Esophagus squamous epithelium (tissue), 5 donors: ENCODE data around the gene GRID2. TPM values are rescaled to one million over a fixed set of nuclear protein-coding genes. Genes with fewer than 3 reads are reported as not detected.

Source experiments
- DNase-seq: peaks from one replicate; lab custom pipeline; 2025; lab: John Stamatoyannopoulos, UW
- H3K27ac ChIP-seq, 4 donors: fragments of 200-600 bp; sonication (generic); one replicate each; pipeline ENCODE4 v1.5.1; 2016 to 2019; ENCODE audit warnings: mild to moderate bottlenecking in 1 of 4
- H3K27me3 ChIP-seq, 4 donors: fragments of 200-600 bp; sonication (generic); 1 replicate in 3 of 4; 2 replicates in 1 of 4; pipeline versions ENCODE4 v1.5.1 to v1.6.0; 2017 to 2021; ENCODE audit warnings: antibody characterized with exemption in 1 of 4
- H3K36me3 ChIP-seq, 3 donors: fragments of 200-600 bp; sonication (generic); one replicate each; pipeline ENCODE4 v1.5.1; 2016 to 2019
- H3K4me1 ChIP-seq, 3 donors: fragments of 200-600 bp; sonication (generic); one replicate each; pipeline ENCODE4 v1.5.1; 2017 to 2019
- H3K4me3 ChIP-seq, 4 donors: fragments of 200-600 bp; sonication (generic); 1 replicate in 3 of 4; 2 replicates in 1 of 4; pipeline ENCODE4 v1.5.1; 2016 to 2019; ENCODE audit warnings: mild to moderate bottlenecking in 2 of 4, moderate library complexity in 1 of 4
- H3K9me3 ChIP-seq, 3 donors: fragments of 200-600 bp; sonication (generic); one replicate each; pipeline ENCODE4 v1.5.1; 2016 to 2019
- CTCF ChIP-seq, 6 experiments: fragments of 450-650 bp in 4 of 6; fragments of 200-600 bp in 2 of 6; sonication (generic) in 2 of 6; IDR thresholded peaks; one replicate each; pipeline ENCODE4 v1.5.1; 2016 to 2019; ENCODE audit warnings: antibody characterized with exemption in 6 of 6, mild to moderate bottlenecking in 4 of 6, moderate library complexity in 4 of 6
- POLR2A ChIP-seq, 4 donors: fragments of 450-650 bp; IDR thresholded peaks; one replicate each; pipeline ENCODE4 v1.6.1; 2017; ENCODE audit warnings: antibody characterized with exemption in 4 of 4, mild to moderate bottlenecking in 4 of 4, moderate library complexity in 3 of 4
- WGBS, 2 donors: methylation state at CpG; one replicate each; pipeline ENCODE4 v1.1.5; 2018; 5-methylcytosine and 5-hydroxymethylcytosine counted together
- intact Hi-C: fragments of 100-400 bp; cut with DNase I; formaldehyde crosslinking; loops from one replicate; pipeline ENCODE4 v1.15.0; 2022
- total RNA-seq, 4 donors: library from RNA; depleted of rRNA; stranded (reverse); fragments of >200 nt; gene quantifications; one replicate each; pipeline ENCODE4 v1.1.0, GENCODE V29; 2016
- donor health status: DM: yes; HTN: yes; CAD: no.

Gene GRID2
- total RNA-seq, 4 donors from 2014 or later, result not detected

GRCh38 chr4:93760284-93760683 lies 1456.5 kb downstream of the GRID2 start:
- H3K27ac ChIP-seq, result no peak overlapping the region

DNA sequence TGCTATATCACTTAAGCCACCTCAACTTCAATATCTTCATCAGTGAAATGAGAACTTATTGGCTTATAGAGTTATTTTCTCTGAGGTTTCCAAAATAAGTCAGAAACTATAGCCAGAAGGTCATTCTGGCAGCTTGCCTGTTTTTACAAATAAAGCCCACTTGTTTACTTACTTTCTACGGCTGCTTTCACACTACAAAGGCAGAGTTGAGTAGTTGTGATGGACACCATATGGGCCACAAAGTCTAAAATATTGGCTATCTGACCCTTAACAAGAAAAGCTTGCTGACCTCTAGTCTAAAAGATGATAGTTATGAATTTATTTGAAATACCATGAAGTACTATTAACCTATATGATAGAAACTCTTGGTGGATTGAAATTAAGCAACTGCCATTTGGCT lies 1457.5 kb downstream of the GRID2 start:
- Histone ChIP-seq H3K9me3 (no peaks in the 10 kb centered on the region), H3K36me3 (no peaks in the 10 kb centered on the region), H3K4me1 (no peaks in the 10 kb centered on the region), H3K27me3 (no peaks in the 10 kb centered on the region), H3K27ac (no peak overlapping the region), H3K4me3 (no peak overlapping the region)
- intact Hi-C loops, result no loop called here
- no peak for DNase-seq
- TF ChIP-seq POLR2A (IDR thresholded peaks at IDR 0.05) (no peak), CTCF (IDR thresholded peaks at IDR 0.05) (no peak)
- WGBS, 2 donors, result 50 to 75% methylated on average over 1 of the region's 1 CpG

More at GRCh38 chr4:93760284-93760683, 1456.5 kb downstream of the GRID2 start:
- H3K4me3 ChIP-seq, result no peak overlapping the region
- DNase-seq, result no peak
- intact Hi-C loops, result no loop called here
- WGBS, 2 donors, result 84 to 95% methylated on average over 2 of the region's 2 CpGs
- H3K36me3 ChIP-seq, result no peaks in the 10 kb centered on the region
- TF ChIP-seq POLR2A (IDR thresholded peaks at IDR 0.05) (no peak), CTCF (IDR thresholded peaks at IDR 0.05) (no peak)
- no peaks in the 10 kb centered on the region for H3K27me3 ChIP-seq
- no peaks in the 10 kb centered on the region for H3K4me1 ChIP-seq
- no peaks in the 10 kb centered on the region for H3K9me3 ChIP-seq

GRCh38 chr4:93764639-93765246 lies 1461.0 kb downstream of the GRID2 start:
- WGBS, 2 donors, result 1 to 3% methylated on average over 5 of the region's 5 CpGs
- intact Hi-C loops, result no loop called here
- Histone ChIP-seq H3K4me3 (no peak overlapping the region), H3K27me3 (no peaks in the 10 kb centered on the region), H3K4me1 (no peaks in the 10 kb centered on the region), H3K9me3 (no peaks in the 10 kb centered on the region), H3K36me3 (no peaks in the 10 kb centered on the region), H3K27ac (no peak overlapping the region)
- TF ChIP-seq CTCF (IDR thresholded peaks at IDR 0.05) (peak; percentile 34 to 81 (median 66)), POLR2A (IDR thresholded peaks at IDR 0.05) (no peak)
- no peak for DNase-seq

GRCh38 chr4:93767917-93768316 lies 1464.2 kb downstream of the GRID2 start:
- WGBS, 2 donors, result 76 to 83% methylated on average over 3 of the region's 5 CpGs
- Histone ChIP-seq H3K27ac (no peak overlapping the region), H3K36me3 (no peaks in the 10 kb centered on the region), H3K9me3 (no peaks in the 10 kb centered on the region), H3K4me3 (no peak overlapping the region), H3K4me1 (no peaks in the 10 kb centered on the region), H3K27me3 (no peaks in the 10 kb centered on the region)
- no peak for TF ChIP-seq POLR2A (IDR thresholded peaks at IDR 0.05)
- TF ChIP-seq CTCF (IDR thresholded peaks at IDR 0.05), result no peak
- no peak for DNase-seq
- intact Hi-C loops, result no loop called here

GRCh38 chr4:93770201-93770600 lies 1466.4 kb downstream of the GRID2 start:
- H3K36me3 ChIP-seq, result no peaks in the 10 kb centered on the region
- no peaks in the 10 kb centered on the region for H3K27me3 ChIP-seq
- 31 to 44% methylated on average over 1 of the region's 1 CpG for WGBS, 2 donors
- TF ChIP-seq CTCF (IDR thresholded peaks at IDR 0.05), result no peak
- no peak for TF ChIP-seq POLR2A (IDR thresholded peaks at IDR 0.05)
- no peaks in the 10 kb centered on the region for H3K4me1 ChIP-seq
- no peak overlapping the region for H3K4me3 ChIP-seq
- DNase-seq, result no peak
- H3K27ac ChIP-seq, result no peak overlapping the region
- no peaks in the 10 kb centered on the region for H3K9me3 ChIP-seq
- intact Hi-C loops, result no loop called here
